H9 (cell line): ENCODE data around the gene KIF12. TPM values are rescaled to one million over a fixed set of nuclear protein-coding genes. Genes with fewer than 3 reads are reported as not detected.

Experiments used
- DNase-seq: peaks from one replicate; pipeline ENCODE4 v3.0.0-alpha.2; 2017
- H2AFZ ChIP-seq: one replicate; pipeline ENCODE4 v1.6.1; 2013; ENCODE audit warnings: mild to moderate bottlenecking, low read length, control low read depth, moderate library complexity
- H2AK5ac ChIP-seq: 2 replicates; pipeline ENCODE4 v1.6.1; 2013; ENCODE audit warnings: low read length, control low read depth, mixed read lengths; ENCODE audit not compliant: insufficient read length
- H2BK120ac ChIP-seq: one replicate; pipeline ENCODE4 v1.6.1; 2013; ENCODE audit warnings: low read depth, mild to moderate bottlenecking, low read length, control low read depth, inconsistent platforms; ENCODE audit not compliant: poor library complexity, severe bottlenecking
- H2BK12ac ChIP-seq: 2 replicates; pipeline ENCODE4 v1.6.1; 2013; ENCODE audit warnings: low read length, control low read depth, mixed read lengths, low read depth; ENCODE audit not compliant: insufficient read length
- H2BK15ac ChIP-seq: 2 replicates; pipeline ENCODE4 v1.6.1; 2013; ENCODE audit warnings: low read depth, low read length, control low read depth
- H2BK20ac ChIP-seq: one replicate; pipeline ENCODE4 v1.6.1; 2013; ENCODE audit warnings: low read depth, mild to moderate bottlenecking, low read length, control low read depth, inconsistent platforms; ENCODE audit not compliant: poor library complexity, severe bottlenecking
- H2BK5ac ChIP-seq: 2 replicates; pipeline ENCODE4 v1.6.1; 2013; ENCODE audit warnings: low read length, control low read depth, mixed read lengths; ENCODE audit not compliant: insufficient read length
- H3K14ac ChIP-seq: 2 replicates; pipeline ENCODE4 v1.6.1; 2013; ENCODE audit warnings: low read length, control low read depth; ENCODE audit not compliant: insufficient read depth
- H3K18ac ChIP-seq: 2 replicates; pipeline ENCODE4 v1.6.1; 2013; ENCODE audit warnings: low read depth, mild to moderate bottlenecking, mixed read lengths, low read length, control low read depth; ENCODE audit not compliant: insufficient read length
- H3K23ac ChIP-seq: 2 replicates; pipeline ENCODE4 v1.6.1; 2013; ENCODE audit warnings: low read length, control low read depth, mixed read lengths, low read depth; ENCODE audit not compliant: insufficient read length
- H3K23me2 ChIP-seq: 2 replicates; pipeline ENCODE4 v1.6.1; 2013; ENCODE audit warnings: low read depth, mild to moderate bottlenecking, mixed read lengths, low read length, control low read depth; ENCODE audit not compliant: insufficient read length, poor library complexity, severe bottlenecking
- H3K27ac ChIP-seq: 2 replicates; pipeline ENCODE4 v1.5.1; 2013; ENCODE audit warnings: low read length, control low read depth, mixed read lengths, low read depth; ENCODE audit not compliant: insufficient read length
- H3K27me3 ChIP-seq: 2 replicates; pipeline ENCODE4 v1.6.1; 2013; ENCODE audit warnings: low read length, control low read depth, inconsistent platforms; ENCODE audit not compliant: insufficient read depth
- H3K4ac ChIP-seq: 2 replicates; pipeline ENCODE4 v1.6.1; 2013; ENCODE audit warnings: low read depth, mild to moderate bottlenecking, control low read depth, inconsistent platforms, low read length, moderate library complexity
- H3K4me1 ChIP-seq: 2 replicates; pipeline ENCODE4 v1.6.1; 2013; ENCODE audit warnings: low read length, control low read depth, inconsistent platforms; ENCODE audit not compliant: insufficient read depth
- H3K4me2 ChIP-seq: 2 replicates; pipeline ENCODE4 v1.6.1; 2013; ENCODE audit warnings: low read length, control low read depth, mixed read lengths; ENCODE audit not compliant: insufficient read length, insufficient read depth
- H3K56ac ChIP-seq: 2 replicates; pipeline ENCODE4 v1.6.1; 2013; ENCODE audit warnings: low read depth, mild to moderate bottlenecking, mixed read lengths, low read length, control low read depth; ENCODE audit not compliant: insufficient read length
- H3K79me1 ChIP-seq: 2 replicates; pipeline ENCODE4 v1.6.1; 2013; ENCODE audit warnings: low read depth, mild to moderate bottlenecking, moderate library complexity, low read length, control low read depth, inconsistent platforms; ENCODE audit not compliant: insufficient read depth, poor library complexity, severe bottlenecking
- H3K79me2 ChIP-seq: 2 replicates; pipeline ENCODE4 v1.6.1; 2013; ENCODE audit warnings: low read length, control low read depth, inconsistent platforms; ENCODE audit not compliant: insufficient read depth
- H3K9ac ChIP-seq: 2 replicates; pipeline ENCODE4 v1.6.1; 2013; ENCODE audit warnings: low read length, control low read depth, mixed read lengths; ENCODE audit not compliant: insufficient read length; ENCODE audit errors: extremely low read depth
- H3K9me3 ChIP-seq: one replicate; pipeline ENCODE4 v1.6.1; 2013; ENCODE audit warnings: low read depth, low read length, inconsistent platforms; ENCODE audit not compliant: control insufficient read depth
- H3T11ph ChIP-seq: one replicate; pipeline ENCODE4 v1.6.1; 2013; ENCODE audit warnings: mild to moderate bottlenecking, low read length, control low read depth, inconsistent platforms
- H4K20me1 ChIP-seq: one replicate; pipeline ENCODE4 v1.6.1; 2013; ENCODE audit not compliant: control insufficient read depth, insufficient read length, insufficient read depth
- H4K5ac ChIP-seq: 2 replicates; pipeline ENCODE4 v1.6.1; 2013; ENCODE audit warnings: low read depth, mild to moderate bottlenecking, mixed read lengths, low read length, control low read depth; ENCODE audit not compliant: insufficient read length
- H4K8ac ChIP-seq: replicated peaks from 2 replicates; pipeline ENCODE4 v1.6.1; 2013; ENCODE audit warnings: low read length, control low read depth, mixed read lengths, low read depth; ENCODE audit not compliant: insufficient read length
- H4K91ac ChIP-seq: 2 replicates; pipeline ENCODE4 v1.6.1; 2013; ENCODE audit warnings: low read depth, mild to moderate bottlenecking, moderate library complexity, mixed read lengths, low read length, control low read depth; ENCODE audit not compliant: insufficient read length
- H3K27ac Mint-ChIP-seq, 3 experiments: 2 replicates in 2 of 3; 3 replicates in 1 of 3; pipeline ENCODE4 v1.8.0; 2020 to 2021; ENCODE audit warnings: mixed read lengths in 3 of 3, mild to moderate bottlenecking in 1 of 3, moderate library complexity in 1 of 3
- H3K27me3 Mint-ChIP-seq: 2 replicates; pipeline ENCODE4 v1.8.0; 2021; ENCODE audit warnings: low read depth, mild to moderate bottlenecking, moderate library complexity, mixed read lengths
- H3K36me3 Mint-ChIP-seq, 3 experiments: 2 replicates in 2 of 3; 3 replicates in 1 of 3; pipeline ENCODE4 v1.8.0; 2020 to 2021; ENCODE audit warnings: low read depth in 3 of 3, mixed read lengths in 3 of 3; ENCODE audit not compliant: insufficient read depth in 1 of 3
- H3K4me1 Mint-ChIP-seq, 2 experiments: 2 replicates each; pipeline ENCODE4 v1.8.0; 2020; ENCODE audit warnings: mixed read lengths in 2 of 2
- H3K4me3 Mint-ChIP-seq, 2 experiments: 2 replicates in 1 of 2; 3 replicates in 1 of 2; pipeline ENCODE4 v1.8.0; 2020 to 2021; ENCODE audit warnings: mild to moderate bottlenecking in 2 of 2, mixed read lengths in 2 of 2, moderate library complexity in 1 of 2
- H3K9me3 Mint-ChIP-seq, 2 experiments: 2 replicates in 1 of 2; 3 replicates in 1 of 2; pipeline ENCODE4 v1.8.0; 2020; ENCODE audit warnings: mild to moderate bottlenecking in 2 of 2, mixed read lengths in 2 of 2, moderate library complexity in 1 of 2
- WGBS: extraction: QIAGEN DNeasy Blood & Tissue Kit; methylation state at CpG from one replicate; pipeline ENCODE4 v1.1.7; 2013; ENCODE audit warnings: missing lambda C conversion rate, low lambda C conversion rate, mixed read lengths; ENCODE audit not compliant: insufficient read length; ENCODE audit errors: extremely low coverage; 5-methylcytosine and 5-hydroxymethylcytosine counted together
- total RNA-seq: library from RNA; stranded (reverse); gene quantifications from 2 replicates; pipeline ENCODE4 v1.2.1, GENCODE V29; 2021
- TF ChIP-seq, protein P1 (sequence below): fragments of 200-600 bp; sonication (generic); conservative IDR thresholded peaks from 3 replicates; pipeline ENCODE4 v1.8.0; 2021; ENCODE audit warnings: antibody characterized with exemption, mild to moderate bottlenecking

Gene KIF12
- total RNA-seq, 1 experiment from 2014 or later = 3.3 TPM

GRCh38 chr9:114121227-114122135 is 22.4 kb upstream of the KIF12 start:
- H3K4ac ChIP-seq = no peak overlapping the region
- H4K20me1 ChIP-seq = no peaks in the 10 kb centered on the region
- H3K27me3 ChIP-seq = no peaks in the 10 kb centered on the region
- no peak overlapping the region for H2BK15ac ChIP-seq
- H2BK20ac ChIP-seq = no peak overlapping the region
- H3K4me1 ChIP-seq = no peaks in the 10 kb centered on the region
- Mint-ChIP-seq H3K4me3 (no peak overlapping the region), H3K27me3 (peaks cover 22% of the 10 kb centered on the region), H3K4me1 (peaks cover 9 to 38% of the 10 kb centered on the region in 2 experiments), H3K36me3 (no peaks in the 10 kb centered on the region), H3K9me3 (no peaks in the 10 kb centered on the region), H3K27ac (no peak overlapping the region; a peak in 2 of 7 replicates)
- H3K9me3 ChIP-seq = no peaks in the 10 kb centered on the region
- WGBS = no CpG with 5 or more reads among the region's 16 CpGs
- no peak overlapping the region for H3K14ac ChIP-seq
- TF ChIP-seq, protein P1, sequence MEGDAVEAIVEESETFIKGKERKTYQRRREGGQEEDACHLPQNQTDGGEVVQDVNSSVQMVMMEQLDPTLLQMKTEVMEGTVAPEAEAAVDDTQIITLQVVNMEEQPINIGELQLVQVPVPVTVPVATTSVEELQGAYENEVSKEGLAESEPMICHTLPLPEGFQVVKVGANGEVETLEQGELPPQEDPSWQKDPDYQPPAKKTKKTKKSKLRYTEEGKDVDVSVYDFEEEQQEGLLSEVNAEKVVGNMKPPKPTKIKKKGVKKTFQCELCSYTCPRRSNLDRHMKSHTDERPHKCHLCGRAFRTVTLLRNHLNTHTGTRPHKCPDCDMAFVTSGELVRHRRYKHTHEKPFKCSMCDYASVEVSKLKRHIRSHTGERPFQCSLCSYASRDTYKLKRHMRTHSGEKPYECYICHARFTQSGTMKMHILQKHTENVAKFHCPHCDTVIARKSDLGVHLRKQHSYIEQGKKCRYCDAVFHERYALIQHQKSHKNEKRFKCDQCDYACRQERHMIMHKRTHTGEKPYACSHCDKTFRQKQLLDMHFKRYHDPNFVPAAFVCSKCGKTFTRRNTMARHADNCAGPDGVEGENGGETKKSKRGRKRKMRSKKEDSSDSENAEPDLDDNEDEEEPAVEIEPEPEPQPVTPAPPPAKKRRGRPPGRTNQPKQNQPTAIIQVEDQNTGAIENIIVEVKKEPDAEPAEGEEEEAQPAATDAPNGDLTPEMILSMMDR = no peak
- H3K23ac ChIP-seq = no peak overlapping the region
- no peak overlapping the region for H4K8ac ChIP-seq
- no peaks in the 10 kb centered on the region for H3K79me1 ChIP-seq
- H2BK5ac ChIP-seq = no peak overlapping the region
- no peak overlapping the region for H4K91ac ChIP-seq
- H3K23me2 ChIP-seq = no peaks in the 10 kb centered on the region
- no peak overlapping the region for H3K27ac ChIP-seq
- H2BK12ac ChIP-seq = no peak overlapping the region
- no peak overlapping the region for H4K5ac ChIP-seq
- no peak overlapping the region for H3T11ph ChIP-seq
- H3K56ac ChIP-seq = no peak overlapping the region
- no peak overlapping the region for H2AFZ ChIP-seq
- no peak overlapping the region for H2BK120ac ChIP-seq
- no peaks in the 10 kb centered on the region for H3K79me2 ChIP-seq
- no peak overlapping the region for H3K9ac ChIP-seq
- H2AK5ac ChIP-seq = no peak overlapping the region
- no peak overlapping the region for H3K18ac ChIP-seq
- H3K4me2 ChIP-seq = no peak overlapping the region
- no peak for DNase-seq
